ENCODE data around the gene STAC3. TPM values are rescaled to one million over a fixed set of nuclear protein-coding genes. Genes with fewer than 3 reads are reported as not detected.

The STAC3 gene
- total and polyA plus RNA-seq, 2 donors (not counting 1 experiment from before 2014, with no cell fraction given), result 0.33 TPM

DNA sequence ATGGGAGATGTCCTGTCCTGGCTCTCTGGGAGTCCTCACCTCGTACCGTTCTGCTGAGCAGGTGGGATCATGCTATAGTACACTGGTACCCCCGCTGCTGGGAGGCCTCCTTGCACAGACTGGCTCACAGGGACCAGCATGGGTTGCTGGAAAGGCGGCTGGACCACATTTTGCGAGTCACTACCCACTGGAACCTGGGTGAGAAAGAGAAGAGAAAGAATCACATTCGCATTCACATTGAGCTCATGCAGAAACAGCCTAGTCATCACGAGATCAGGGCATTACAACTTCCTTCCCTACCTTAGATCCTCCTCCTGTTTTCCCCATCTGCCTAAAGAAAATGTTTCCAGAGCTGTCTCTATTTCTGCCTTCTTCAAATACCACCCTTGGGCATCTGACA is 17.3 kb upstream of the STAC3 start:
- no peak overlapping the region for H3K9ac ChIP-seq (ENCODE audit: insufficient read depth, low read length)
- no peak overlapping the region for H2AFZ ChIP-seq (ENCODE audit: low read length)
- H3K9me3 ChIP-seq (ENCODE audit: control insufficient read depth, insufficient read depth, low read depth, low read length), result no peaks in the 10 kb centered on the region
- H4K20me1 ChIP-seq (ENCODE audit: control insufficient read depth, extremely low read depth, insufficient read depth, low read length), result no peaks in the 10 kb centered on the region
- no peak overlapping the region for H3K4me2 ChIP-seq (ENCODE audit: extremely low read depth, insufficient read depth, low read length)
- TF ChIP-seq EZH2 (IDR thresholded peaks at IDR 0.05; ENCODE audit: low read length, missing control alignments), result no peak
- TF ChIP-seq, protein P1, sequence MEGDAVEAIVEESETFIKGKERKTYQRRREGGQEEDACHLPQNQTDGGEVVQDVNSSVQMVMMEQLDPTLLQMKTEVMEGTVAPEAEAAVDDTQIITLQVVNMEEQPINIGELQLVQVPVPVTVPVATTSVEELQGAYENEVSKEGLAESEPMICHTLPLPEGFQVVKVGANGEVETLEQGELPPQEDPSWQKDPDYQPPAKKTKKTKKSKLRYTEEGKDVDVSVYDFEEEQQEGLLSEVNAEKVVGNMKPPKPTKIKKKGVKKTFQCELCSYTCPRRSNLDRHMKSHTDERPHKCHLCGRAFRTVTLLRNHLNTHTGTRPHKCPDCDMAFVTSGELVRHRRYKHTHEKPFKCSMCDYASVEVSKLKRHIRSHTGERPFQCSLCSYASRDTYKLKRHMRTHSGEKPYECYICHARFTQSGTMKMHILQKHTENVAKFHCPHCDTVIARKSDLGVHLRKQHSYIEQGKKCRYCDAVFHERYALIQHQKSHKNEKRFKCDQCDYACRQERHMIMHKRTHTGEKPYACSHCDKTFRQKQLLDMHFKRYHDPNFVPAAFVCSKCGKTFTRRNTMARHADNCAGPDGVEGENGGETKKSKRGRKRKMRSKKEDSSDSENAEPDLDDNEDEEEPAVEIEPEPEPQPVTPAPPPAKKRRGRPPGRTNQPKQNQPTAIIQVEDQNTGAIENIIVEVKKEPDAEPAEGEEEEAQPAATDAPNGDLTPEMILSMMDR (conservative IDR thresholded peaks at IDR 0.05 in 1 of 2, IDR thresholded peaks at IDR 0.05 in 1 of 2; ENCODE audit: low read depth in 1 of 2, low read length in 2 of 2), result no peak
- no peak overlapping the region for H3K27ac ChIP-seq (ENCODE audit: insufficient read depth, low read length)
- no peaks in the 10 kb centered on the region for H3K4me1 ChIP-seq (ENCODE audit: control insufficient read depth, extremely low read depth, insufficient read depth, low read length)
- H3K27me3 ChIP-seq (ENCODE audit: control insufficient read depth, insufficient read depth, low read length), result no peaks in the 10 kb centered on the region
- no peaks in the 10 kb centered on the region for H3K79me2 ChIP-seq (ENCODE audit: control insufficient read depth, insufficient read depth, low read length)
- DNase-seq (ENCODE audit: low read depth in 2 of 2), result peak in 1 of 2 donors; percentile 13
- H3K4me3 ChIP-seq (replicated peaks in 1 of 4; ENCODE audit: control extremely low read depth in 1 of 4, insufficient read depth in 1 of 4, low read depth in 3 of 4, low read length in 4 of 4), result no peak overlapping the region
- H3K36me3 ChIP-seq (ENCODE audit: control insufficient read depth, insufficient read depth, low read length), result peaks cover 7% of the 10 kb centered on the region

- no peak overlapping the region for H3K4me2 ChIP-seq (ENCODE audit: extremely low read depth, insufficient read depth, low read length)
- no peaks in the 10 kb centered on the region for H3K4me1 ChIP-seq (ENCODE audit: control insufficient read depth, extremely low read depth, insufficient read depth, low read length)
- H3K9ac ChIP-seq (ENCODE audit: insufficient read depth, low read length), result no peak overlapping the region
- peaks cover 9% of the 10 kb centered on the region for H3K36me3 ChIP-seq (ENCODE audit: control insufficient read depth, insufficient read depth, low read length)
- H3K27ac ChIP-seq (ENCODE audit: insufficient read depth, low read length), result no peak overlapping the region
- no peak for TF ChIP-seq EZH2 (IDR thresholded peaks at IDR 0.05; ENCODE audit: low read length, missing control alignments)
- H4K20me1 ChIP-seq (ENCODE audit: control insufficient read depth, extremely low read depth, insufficient read depth, low read length), result no peaks in the 10 kb centered on the region
- H2AFZ ChIP-seq (ENCODE audit: low read length), result no peak overlapping the region
- H3K79me2 ChIP-seq (ENCODE audit: control insufficient read depth, insufficient read depth, low read length), result no peaks in the 10 kb centered on the region
- DNase-seq (ENCODE audit: low read depth in 2 of 2), result no peak
- no peaks in the 10 kb centered on the region for H3K9me3 ChIP-seq (ENCODE audit: control insufficient read depth, insufficient read depth, low read depth, low read length)
- no peaks in the 10 kb centered on the region for H3K27me3 ChIP-seq (ENCODE audit: control insufficient read depth, insufficient read depth, low read length)
- H3K4me3 ChIP-seq (replicated peaks in 1 of 4; ENCODE audit: control extremely low read depth in 1 of 4, insufficient read depth in 1 of 4, low read depth in 3 of 4, low read length in 4 of 4), result no peak overlapping the region
Measured at GRCh38 chr12:57266681-57267080, 15.7 kb upstream of the STAC3 start.

DNA sequence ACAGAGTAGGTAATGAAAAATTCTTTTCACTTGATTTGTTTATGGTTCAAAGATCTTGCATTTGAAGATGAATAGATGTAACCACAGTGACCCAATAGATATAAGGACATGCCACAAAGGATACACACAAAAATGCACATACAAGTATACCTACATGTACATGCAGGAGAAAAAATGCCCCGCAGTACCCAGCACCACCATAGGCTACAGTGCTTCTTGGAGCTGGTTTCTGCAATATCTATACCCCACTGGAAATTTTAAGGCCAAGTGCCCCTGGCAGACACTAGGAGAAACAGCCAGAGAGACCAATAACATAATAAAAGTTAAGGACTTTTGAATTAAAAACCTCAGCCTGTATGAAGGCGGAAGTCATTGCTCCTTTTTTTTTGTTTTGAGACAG is 12.1 kb upstream of the STAC3 start:
- H3K9ac ChIP-seq (ENCODE audit: insufficient read depth, low read length), result no peak overlapping the region
- H3K27me3 ChIP-seq (ENCODE audit: control insufficient read depth, insufficient read depth, low read length), result no peaks in the 10 kb centered on the region
- no peak for DNase-seq (ENCODE audit: low read depth in 2 of 2)
- no peaks in the 10 kb centered on the region for H4K20me1 ChIP-seq (ENCODE audit: control insufficient read depth, extremely low read depth, insufficient read depth, low read length)
- TF ChIP-seq, protein P1 (conservative IDR thresholded peaks at IDR 0.05 in 1 of 2, IDR thresholded peaks at IDR 0.05 in 1 of 2; ENCODE audit: low read depth in 1 of 2, low read length in 2 of 2), result no peak
- TF ChIP-seq EZH2 (IDR thresholded peaks at IDR 0.05; ENCODE audit: low read length, missing control alignments), result no peak
- H3K9me3 ChIP-seq (ENCODE audit: control insufficient read depth, insufficient read depth, low read depth, low read length), result no peaks in the 10 kb centered on the region
- peaks cover 5% of the 10 kb centered on the region for H3K36me3 ChIP-seq (ENCODE audit: control insufficient read depth, insufficient read depth, low read length)
- no peaks in the 10 kb centered on the region for H3K4me1 ChIP-seq (ENCODE audit: control insufficient read depth, extremely low read depth, insufficient read depth, low read length)
- no peak overlapping the region for H3K27ac ChIP-seq (ENCODE audit: insufficient read depth, low read length)
- H2AFZ ChIP-seq (ENCODE audit: low read length), result no peak overlapping the region
- H3K4me2 ChIP-seq (ENCODE audit: extremely low read depth, insufficient read depth, low read length), result no peak overlapping the region
- H3K4me3 ChIP-seq (replicated peaks in 1 of 4; ENCODE audit: control extremely low read depth in 1 of 4, insufficient read depth in 1 of 4, low read depth in 3 of 4, low read length in 4 of 4), result no peak overlapping the region
- H3K79me2 ChIP-seq (ENCODE audit: control insufficient read depth, insufficient read depth, low read length), result no peaks in the 10 kb centered on the region
